Measurements from ENCODE around the gene USH2A. TPM values are rescaled to one million over a fixed set of nuclear protein-coding genes. Genes with fewer than 3 reads are reported as not detected.

Gene USH2A
- total and polyA plus RNA-seq, 7 donors, result under 0.01 to 0.32 (median 0.30) TPM; not detected in 4

GRCh38 chr1:215911406-215911968, 511.8 kb downstream of the USH2A start:
- no peaks in the 10 kb centered on the region for H3K9me3 ChIP-seq
- intact Hi-C loops (cut with DNase I), result no loop called here
- TF ChIP-seq CTCF (IDR thresholded peaks at IDR 0.05), result no peak
- H3K36me3 ChIP-seq (ENCODE audit: insufficient read depth in 1 of 2, low read depth in 1 of 2), result no peaks in the 10 kb centered on the region
- no peaks in the 10 kb centered on the region for H3K4me1 ChIP-seq
- no peak overlapping the region for H3K27ac ChIP-seq
- H3K27me3 ChIP-seq (ENCODE audit: insufficient read depth in 3 of 3, low read length in 2 of 3), result no peaks in the 10 kb centered on the region
- DNase-seq, result no peak
- WGBS, 3 donors, result 92 to 98% (median 95%) methylated on average over 1 of the region's 1 CpG
- no peak for ATAC-seq
- H3K4me3 ChIP-seq, result no peak overlapping the region

- no peaks in the 10 kb centered on the region for H3K27me3 ChIP-seq (ENCODE audit: insufficient read depth in 3 of 3, low read length in 2 of 3)
- ATAC-seq (no peak), DNase-seq (no peak)
- no peak for TF ChIP-seq CTCF (IDR thresholded peaks at IDR 0.05)
- WGBS, 3 donors, result 75 to 80% (median 77%) methylated on average over 6 of the region's 6 CpGs
- intact Hi-C loops (cut with DNase I), result no loop called here
- no peaks in the 10 kb centered on the region for H3K4me1 ChIP-seq
- H3K27ac ChIP-seq, result no peak overlapping the region
- H3K9me3 ChIP-seq, result no peaks in the 10 kb centered on the region
- no peak overlapping the region for H3K4me3 ChIP-seq
- no peaks in the 10 kb centered on the region for H3K36me3 ChIP-seq (ENCODE audit: insufficient read depth in 1 of 2, low read depth in 1 of 2)
Observed at GRCh38 chr1:215905493-215906115, 517.6 kb downstream of the USH2A start.

GRCh38 chr1:215900684-215901083, 522.6 kb downstream of the USH2A start:
- TF ChIP-seq CTCF (IDR thresholded peaks at IDR 0.05), result no peak
- H3K27ac ChIP-seq, result no peak overlapping the region
- no peak overlapping the region for H3K4me3 ChIP-seq
- no peaks in the 10 kb centered on the region for H3K9me3 ChIP-seq
- no peaks in the 10 kb centered on the region for H3K27me3 ChIP-seq (ENCODE audit: insufficient read depth in 3 of 3, low read length in 2 of 3)
- DNase-seq, result no peak
- H3K36me3 ChIP-seq (ENCODE audit: insufficient read depth in 1 of 2, low read depth in 1 of 2), result no peaks in the 10 kb centered on the region
- no peak for ATAC-seq
- H3K4me1 ChIP-seq, result no peaks in the 10 kb centered on the region
- WGBS, 3 donors, result 58 to 69% (median 66%) methylated on average over 6 of the region's 6 CpGs
- intact Hi-C loops (cut with DNase I), result no loop called here

- Histone ChIP-seq H3K4me3 (no peak overlapping the region), H3K9me3 (no peaks in the 10 kb centered on the region), H3K4me1 (no peaks in the 10 kb centered on the region), H3K27ac (no peak overlapping the region), H3K27me3 (ENCODE audit: insufficient read depth in 3 of 3, low read length in 2 of 3) (no peaks in the 10 kb centered on the region), H3K36me3 (ENCODE audit: insufficient read depth in 1 of 2, low read depth in 1 of 2) (no peaks in the 10 kb centered on the region)
- WGBS, 3 donors, result 78 to 80% (median 78%) methylated on average over 5 of the region's 5 CpGs
- no peak for TF ChIP-seq CTCF (IDR thresholded peaks at IDR 0.05)
- DNase-seq (no peak), ATAC-seq (no peak)
- intact Hi-C loops (cut with DNase I), result no loop called here
Observed at GRCh38 chr1:215899901-215900300, 523.3 kb downstream of the USH2A start.

GRCh38 chr1:215895893-215896292, 527.4 kb downstream of the USH2A start:
- H3K9me3 ChIP-seq, result no peaks in the 10 kb centered on the region
- H3K4me1 ChIP-seq, result no peaks in the 10 kb centered on the region
- H3K36me3 ChIP-seq (ENCODE audit: insufficient read depth in 1 of 2, low read depth in 1 of 2), result no peaks in the 10 kb centered on the region
- ATAC-seq, result no peak
- H3K27ac ChIP-seq, result no peak overlapping the region
- intact Hi-C loops (cut with DNase I), result no loop called here
- H3K27me3 ChIP-seq (ENCODE audit: insufficient read depth in 3 of 3, low read length in 2 of 3), result no peaks in the 10 kb centered on the region
- no peak for DNase-seq
- 87 to 92% (median 89%) methylated on average over 3 of the region's 3 CpGs for WGBS, 3 donors
- no peak for TF ChIP-seq CTCF (IDR thresholded peaks at IDR 0.05)
- H3K4me3 ChIP-seq, result no peak overlapping the region
